ENCODE results near the gene PRPF38B. TPM values are rescaled to one million over a fixed set of nuclear protein-coding genes. Genes with fewer than 3 reads are reported as not detected.
"Not testable (repeated sequence)": the region's sequence is repeated elsewhere in the genome, so short reads cannot be mapped to it uniquely, and the experiment has no call there.

Gene PRPF38B
- total RNA-seq, 4 donors from 2014 or later = 25.0 to 41.0 (median 29.8) TPM

DNA sequence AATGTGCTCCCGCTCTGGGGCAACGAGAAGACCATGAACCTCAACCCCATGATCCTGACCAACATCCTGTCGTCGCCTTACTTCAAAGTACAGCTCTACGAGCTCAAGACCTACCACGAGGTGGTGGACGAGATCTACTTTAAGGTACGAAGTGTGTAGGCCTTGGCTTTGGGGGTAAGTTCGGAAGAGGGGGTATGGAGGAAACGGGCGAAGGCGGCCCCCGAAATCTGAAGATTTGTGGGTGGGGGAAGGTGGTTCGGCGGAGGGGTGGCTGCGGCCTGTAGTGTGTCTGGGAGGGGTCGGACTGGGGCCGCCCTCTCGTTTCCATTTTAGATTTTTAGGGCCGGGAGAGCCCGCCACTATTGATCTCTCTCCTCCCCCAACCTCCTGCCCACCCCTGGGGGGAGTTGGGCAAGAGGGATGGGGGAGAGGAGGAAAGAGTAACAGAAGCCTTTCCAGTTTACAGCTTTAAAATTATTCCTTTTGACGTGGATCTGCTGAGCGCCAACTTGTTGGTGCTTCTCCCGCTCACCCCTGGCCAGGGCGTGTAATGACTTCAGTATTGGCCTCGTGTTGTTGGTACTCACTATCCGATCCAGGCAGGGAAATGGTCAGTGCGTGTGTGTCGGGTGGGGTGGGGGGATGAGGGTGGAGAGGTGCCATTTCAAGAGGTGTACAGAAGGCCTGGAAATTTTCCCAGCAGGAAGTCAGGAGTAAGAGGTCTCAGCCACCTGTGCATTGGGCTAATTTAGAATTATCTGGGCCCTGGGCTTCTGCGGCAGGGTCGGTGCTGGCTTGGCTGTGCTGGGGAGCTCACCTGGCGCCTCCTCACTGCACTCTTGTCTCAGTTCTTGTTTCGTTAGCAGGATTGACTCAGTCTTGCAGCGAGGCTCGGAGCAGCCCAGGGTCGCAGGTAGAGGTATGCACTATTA lies 880 bp downstream of the PRPF38B start:
- peak; percentile 40 to 52 for DNase-seq
- H3K27me3 ChIP-seq = no peaks in the 10 kb centered on the region
- TF ChIP-seq, protein P1, sequence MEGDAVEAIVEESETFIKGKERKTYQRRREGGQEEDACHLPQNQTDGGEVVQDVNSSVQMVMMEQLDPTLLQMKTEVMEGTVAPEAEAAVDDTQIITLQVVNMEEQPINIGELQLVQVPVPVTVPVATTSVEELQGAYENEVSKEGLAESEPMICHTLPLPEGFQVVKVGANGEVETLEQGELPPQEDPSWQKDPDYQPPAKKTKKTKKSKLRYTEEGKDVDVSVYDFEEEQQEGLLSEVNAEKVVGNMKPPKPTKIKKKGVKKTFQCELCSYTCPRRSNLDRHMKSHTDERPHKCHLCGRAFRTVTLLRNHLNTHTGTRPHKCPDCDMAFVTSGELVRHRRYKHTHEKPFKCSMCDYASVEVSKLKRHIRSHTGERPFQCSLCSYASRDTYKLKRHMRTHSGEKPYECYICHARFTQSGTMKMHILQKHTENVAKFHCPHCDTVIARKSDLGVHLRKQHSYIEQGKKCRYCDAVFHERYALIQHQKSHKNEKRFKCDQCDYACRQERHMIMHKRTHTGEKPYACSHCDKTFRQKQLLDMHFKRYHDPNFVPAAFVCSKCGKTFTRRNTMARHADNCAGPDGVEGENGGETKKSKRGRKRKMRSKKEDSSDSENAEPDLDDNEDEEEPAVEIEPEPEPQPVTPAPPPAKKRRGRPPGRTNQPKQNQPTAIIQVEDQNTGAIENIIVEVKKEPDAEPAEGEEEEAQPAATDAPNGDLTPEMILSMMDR (IDR thresholded peaks at IDR 0.05) = peak in 3 of 6 experiments; percentile 10 to 23 (median 12)
- no peak for TF ChIP-seq POLR2A (IDR thresholded peaks at IDR 0.05)
- intact Hi-C loops (cut with DNase I) = loop anchor here (2.0 kb wide), 1 partner anchor 52 kb away; no protein-coding TSS in a partner anchor
- H3K4me3 ChIP-seq (replicated peaks in 1 of 3) = peak overlapping the region; percentile 62 to 75 (median 70)
- H3K9me3 ChIP-seq = no peaks in the 10 kb centered on the region
- H3K27ac ChIP-seq = peak overlapping the region; percentile 93 to 97 (median 95)
- WGBS, 2 donors = 1% methylated on average over 30 to 32 of the region's 36 CpGs
- peaks cover 19 to 23% of the 10 kb centered on the region in 2 donors for H3K4me1 ChIP-seq
- H3K36me3 ChIP-seq = peaks cover 15 to 20% of the 10 kb centered on the region in 2 donors

DNA sequence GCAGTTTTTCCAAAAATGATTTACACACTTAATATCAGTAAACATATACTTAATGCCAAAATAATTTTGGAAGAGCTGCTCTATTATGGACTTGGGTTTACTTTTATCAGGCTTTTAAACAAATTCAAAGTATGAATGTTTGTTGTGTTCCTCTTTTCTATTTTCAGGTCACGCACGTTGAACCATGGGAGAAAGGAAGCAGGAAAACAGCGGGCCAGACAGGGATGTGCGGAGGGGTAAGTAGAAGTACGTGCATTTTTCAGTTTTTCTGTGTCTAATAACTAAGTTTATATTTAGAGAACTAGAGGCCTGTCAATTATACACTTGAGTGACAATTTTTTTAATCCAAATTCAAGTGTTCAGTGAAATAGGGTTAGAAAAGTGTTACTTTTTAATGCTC lies 3.4 kb downstream of the PRPF38B start:
- intact Hi-C loops (cut with DNase I) = no loop called here
- DNase-seq = no peak
- H3K4me3 ChIP-seq (replicated peaks in 1 of 3) = no peak overlapping the region
- WGBS, 2 donors = 76 to 86% methylated on average over 5 of the region's 5 CpGs
- H3K4me1 ChIP-seq = peaks cover 19 to 23% of the 10 kb centered on the region in 2 donors
- H3K36me3 ChIP-seq = peaks cover 40 to 45% of the 10 kb centered on the region in 2 donors
- no peaks in the 10 kb centered on the region for H3K9me3 ChIP-seq
- H3K27me3 ChIP-seq = no peaks in the 10 kb centered on the region
- no peak for TF ChIP-seq POLR2A (IDR thresholded peaks at IDR 0.05)
- TF ChIP-seq, protein P1 (IDR thresholded peaks at IDR 0.05) = no peak
- H3K27ac ChIP-seq = no peak overlapping the region

DNA sequence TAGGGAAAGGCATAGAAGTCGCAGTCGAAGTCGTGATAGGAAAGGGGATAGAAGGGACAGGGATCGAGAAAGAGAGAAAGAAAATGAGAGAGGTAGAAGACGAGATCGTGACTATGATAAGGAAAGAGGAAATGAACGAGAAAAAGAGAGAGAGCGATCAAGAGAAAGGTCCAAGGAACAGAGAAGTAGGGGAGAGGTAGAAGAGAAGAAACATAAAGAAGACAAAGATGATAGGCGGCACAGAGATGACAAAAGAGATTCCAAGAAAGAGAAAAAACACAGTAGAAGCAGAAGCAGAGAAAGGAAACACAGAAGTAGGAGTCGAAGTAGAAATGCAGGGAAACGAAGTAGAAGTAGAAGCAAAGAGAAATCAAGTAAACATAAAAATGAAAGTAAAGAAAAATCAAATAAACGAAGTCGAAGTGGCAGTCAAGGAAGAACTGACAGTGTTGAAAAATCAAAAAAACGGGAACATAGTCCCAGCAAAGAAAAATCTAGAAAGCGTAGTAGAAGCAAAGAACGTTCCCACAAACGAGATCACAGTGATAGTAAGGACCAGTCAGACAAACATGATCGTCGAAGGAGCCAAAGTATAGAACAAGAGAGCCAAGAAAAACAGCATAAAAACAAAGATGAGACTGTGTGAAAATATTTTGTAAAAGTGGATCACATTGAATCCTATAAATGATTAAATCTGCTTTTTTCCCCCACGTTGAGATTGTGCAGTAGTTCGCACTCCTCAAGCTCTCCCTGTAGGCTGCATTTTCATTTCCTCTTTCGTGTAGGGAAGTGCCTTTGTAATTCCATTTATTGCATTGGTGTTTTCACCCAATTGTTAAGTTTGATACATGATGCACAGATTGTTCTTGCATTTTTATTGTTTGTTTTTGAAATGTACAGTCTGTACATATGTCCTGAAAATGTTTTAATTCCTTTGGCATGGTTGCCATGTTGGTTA lies 7.5 kb downstream of the PRPF38B start:
- intact Hi-C loops (cut with DNase I) = no loop called here
- DNase-seq = no peak
- Histone ChIP-seq H3K27ac (no peak overlapping the region), H3K27me3 (no peaks in the 10 kb centered on the region), H3K4me3 (replicated peaks in 1 of 3) (no peak overlapping the region), H3K4me1 (peaks cover 4 to 7% of the 10 kb centered on the region in 2 donors), H3K9me3 (no peaks in the 10 kb centered on the region), H3K36me3 (peaks cover 45 to 48% of the 10 kb centered on the region in 2 donors)
- no peak for TF ChIP-seq POLR2A (IDR thresholded peaks at IDR 0.05)
- TF ChIP-seq, protein P1 (IDR thresholded peaks at IDR 0.05) = no peak
- WGBS, 2 donors = 86 to 87% methylated on average over 22 of the region's 22 CpGs

DNA sequence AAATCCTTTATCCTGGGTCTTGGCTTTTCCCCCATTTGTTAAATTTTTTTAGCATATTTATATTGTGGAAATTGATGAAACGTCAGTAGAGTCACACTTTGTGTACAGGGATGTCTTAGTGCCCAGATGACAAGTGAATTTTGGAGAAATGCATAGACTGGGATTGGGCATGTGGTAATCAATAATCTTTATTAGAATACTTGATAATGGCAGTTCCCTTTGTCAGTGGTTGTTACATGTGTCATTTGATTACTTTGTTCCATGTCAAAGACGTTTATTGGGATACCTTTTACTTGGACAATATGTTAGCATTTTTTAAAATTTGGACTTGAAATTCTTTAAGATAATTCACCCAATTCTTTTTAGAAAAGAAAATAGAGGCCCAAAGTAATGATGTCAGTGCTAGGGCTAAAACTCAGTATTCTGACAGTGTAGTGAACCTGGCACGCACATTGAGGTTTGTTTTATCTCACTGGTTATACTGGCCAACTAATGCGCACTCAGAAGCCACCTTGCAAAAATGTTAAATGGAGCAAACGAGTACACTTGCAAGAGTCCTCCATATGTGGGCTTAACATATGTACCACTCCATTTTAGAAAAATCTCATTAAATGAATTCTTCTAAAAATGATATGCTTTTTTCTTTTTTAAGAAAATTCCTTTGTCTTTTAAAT lies 9.2 kb downstream of the PRPF38B start:
- no peak overlapping the region for H3K4me3 ChIP-seq (replicated peaks in 1 of 3)
- intact Hi-C loops (cut with DNase I) = no loop called here
- DNase-seq = no peak
- no peaks in the 10 kb centered on the region for H3K27me3 ChIP-seq
- WGBS, 2 donors = 89 to 90% methylated on average over 5 of the region's 5 CpGs
- H3K9me3 ChIP-seq = no peaks in the 10 kb centered on the region
- no peaks in the 10 kb centered on the region for H3K4me1 ChIP-seq
- H3K27ac ChIP-seq = no peak overlapping the region
- peaks cover 44 to 45% of the 10 kb centered on the region in 2 donors for H3K36me3 ChIP-seq
- TF ChIP-seq POLR2A (IDR thresholded peaks at IDR 0.05) = no peak
- TF ChIP-seq, protein P1 (IDR thresholded peaks at IDR 0.05) = no peak

DNA sequence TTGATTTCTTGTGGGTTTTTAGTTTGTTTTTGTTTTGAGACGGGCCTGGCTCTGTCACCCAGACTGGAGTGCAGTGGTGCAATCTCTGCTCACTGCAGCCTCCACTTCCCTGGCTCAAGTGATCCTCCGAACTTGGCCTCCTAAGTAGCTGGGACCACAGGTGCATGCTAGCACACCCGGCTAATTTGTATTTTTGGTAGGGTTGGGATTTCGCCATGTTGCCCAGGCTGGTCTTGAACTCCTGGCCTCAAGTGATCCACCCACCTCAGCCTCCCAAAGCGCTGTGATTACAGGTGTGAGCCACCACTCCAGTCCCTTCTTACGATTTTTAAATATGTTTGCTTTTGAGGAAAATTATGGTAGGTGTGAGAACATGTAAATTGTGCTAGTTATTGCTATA lies 10.0 kb downstream of the PRPF38B start:
- H3K27me3 ChIP-seq; H3K4me3 ChIP-seq (replicated peaks in 1 of 3); H3K27ac ChIP-seq; H3K9me3 ChIP-seq; H3K4me1 ChIP-seq; intact Hi-C loops (cut with DNase I); DNase-seq: not testable (repeated sequence)
- peaks cover 38 to 39% of the 10 kb centered on the region in 2 donors for H3K36me3 ChIP-seq
- WGBS, 2 donors = 95 to 98% methylated on average over 6 of the region's 6 CpGs

Data from thyroid gland (tissue), 4 donors.